Measurements from ENCODE around the gene ASCL4. TPM values are rescaled to one million over a fixed set of nuclear protein-coding genes. Genes with fewer than 3 reads are reported as not detected.

Gene ASCL4
- total RNA-seq, 4 donors from 2014 or later = 0.21 to 0.42 TPM; not detected in 2

DNA sequence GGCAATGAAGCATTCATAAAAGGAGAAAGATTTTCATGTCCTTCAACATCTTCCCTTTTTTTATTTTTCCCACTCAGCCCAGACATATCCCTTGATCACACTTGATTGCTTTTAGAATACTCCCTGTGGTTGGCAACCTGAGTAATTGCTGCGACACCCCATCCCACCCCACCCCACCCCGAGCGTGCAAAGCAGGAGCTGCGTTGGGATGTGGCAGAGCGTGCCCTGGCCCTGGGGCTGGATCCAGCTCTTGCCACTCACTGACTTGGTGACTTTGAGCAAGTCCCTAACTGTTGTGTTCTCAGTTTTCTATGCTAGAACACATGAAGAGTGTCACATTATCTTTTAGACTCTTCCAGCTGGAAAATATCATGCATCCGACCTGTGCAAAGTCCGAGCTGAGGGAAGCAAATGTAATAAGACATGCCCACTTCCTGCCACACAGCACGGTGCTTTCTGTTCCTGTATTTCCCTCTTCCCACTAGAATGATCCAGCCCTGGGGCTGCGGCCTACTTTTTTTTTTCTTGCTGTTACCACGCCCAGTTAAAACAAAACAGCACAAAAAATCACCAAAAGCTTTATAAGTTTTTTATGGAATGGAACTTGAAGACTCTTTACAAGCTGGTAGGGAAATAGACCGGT is 4.0 kb downstream of the ASCL4 start:
- peaks cover 23% of the 10 kb centered on the region for H3K4me1 ChIP-seq
- H3K27ac ChIP-seq = no peak overlapping the region
- no peak for TF ChIP-seq POLR2AphosphoS5 (IDR thresholded peaks at IDR 0.05)
- TF ChIP-seq POLR2A (IDR thresholded peaks at IDR 0.05) = no peak
- TF ChIP-seq EP300 (IDR thresholded peaks at IDR 0.05) = no peak
- TF ChIP-seq, protein P1, sequence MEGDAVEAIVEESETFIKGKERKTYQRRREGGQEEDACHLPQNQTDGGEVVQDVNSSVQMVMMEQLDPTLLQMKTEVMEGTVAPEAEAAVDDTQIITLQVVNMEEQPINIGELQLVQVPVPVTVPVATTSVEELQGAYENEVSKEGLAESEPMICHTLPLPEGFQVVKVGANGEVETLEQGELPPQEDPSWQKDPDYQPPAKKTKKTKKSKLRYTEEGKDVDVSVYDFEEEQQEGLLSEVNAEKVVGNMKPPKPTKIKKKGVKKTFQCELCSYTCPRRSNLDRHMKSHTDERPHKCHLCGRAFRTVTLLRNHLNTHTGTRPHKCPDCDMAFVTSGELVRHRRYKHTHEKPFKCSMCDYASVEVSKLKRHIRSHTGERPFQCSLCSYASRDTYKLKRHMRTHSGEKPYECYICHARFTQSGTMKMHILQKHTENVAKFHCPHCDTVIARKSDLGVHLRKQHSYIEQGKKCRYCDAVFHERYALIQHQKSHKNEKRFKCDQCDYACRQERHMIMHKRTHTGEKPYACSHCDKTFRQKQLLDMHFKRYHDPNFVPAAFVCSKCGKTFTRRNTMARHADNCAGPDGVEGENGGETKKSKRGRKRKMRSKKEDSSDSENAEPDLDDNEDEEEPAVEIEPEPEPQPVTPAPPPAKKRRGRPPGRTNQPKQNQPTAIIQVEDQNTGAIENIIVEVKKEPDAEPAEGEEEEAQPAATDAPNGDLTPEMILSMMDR (IDR thresholded peaks at IDR 0.05) = no peak
- no peak for DNase-seq (ENCODE audit: low spot score in 2 of 2)
- no peak overlapping the region for H3K4me3 ChIP-seq
- no peaks in the 10 kb centered on the region for H3K36me3 ChIP-seq
- H3K27me3 ChIP-seq = peaks cover 41% of the 10 kb centered on the region
- no peaks in the 10 kb centered on the region for H3K9me3 ChIP-seq
- 34% methylated on average over 11 of the region's 11 CpGs for WGBS

DNA sequence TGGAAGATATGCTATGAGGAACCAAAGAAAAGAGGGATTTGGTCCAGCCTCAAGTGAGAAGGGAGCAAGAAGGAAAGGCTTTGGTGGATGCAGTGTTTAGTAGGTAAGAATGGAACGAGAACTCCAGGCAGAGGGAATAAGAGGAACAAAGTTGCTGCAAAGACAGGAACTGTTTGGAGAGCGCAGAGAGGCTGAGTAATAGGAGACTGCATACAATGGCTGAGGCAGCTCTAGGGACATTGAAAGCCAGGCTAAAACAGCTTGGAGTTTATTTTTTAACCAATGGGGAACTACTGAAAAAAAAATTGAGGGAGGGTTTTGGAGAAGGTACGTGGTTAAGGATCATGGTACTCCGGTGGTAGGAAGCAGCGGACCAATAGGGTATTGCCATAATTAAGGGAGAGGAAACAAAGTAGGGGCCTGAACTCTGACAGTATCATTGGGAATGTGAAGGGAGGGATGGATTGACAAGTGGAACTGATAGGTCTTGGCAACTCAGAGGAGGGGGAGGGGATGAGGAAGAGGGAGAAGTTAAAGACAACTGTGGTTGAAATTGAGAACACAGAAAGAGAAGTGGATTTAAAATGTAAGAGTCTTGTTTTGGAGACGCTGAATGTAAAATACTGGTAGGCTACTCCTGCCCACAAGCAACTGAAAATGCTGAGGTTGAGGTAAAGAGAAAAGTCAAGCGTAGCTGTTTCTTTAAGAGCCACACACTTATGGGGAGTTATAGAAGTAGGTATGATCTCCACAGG is 4.8 kb downstream of the ASCL4 start:
- Histone ChIP-seq H3K4me3 (no peak overlapping the region), H3K36me3 (no peaks in the 10 kb centered on the region), H3K4me1 (peaks cover 23% of the 10 kb centered on the region), H3K9me3 (no peaks in the 10 kb centered on the region), H3K27me3 (peaks cover 33% of the 10 kb centered on the region), H3K27ac (no peak overlapping the region)
- WGBS = 73% methylated on average over 7 of the region's 7 CpGs
- TF ChIP-seq POLR2AphosphoS5 (IDR thresholded peaks at IDR 0.05) = no peak
- no peak for TF ChIP-seq EP300 (IDR thresholded peaks at IDR 0.05)
- TF ChIP-seq POLR2A (IDR thresholded peaks at IDR 0.05) = no peak
- TF ChIP-seq, protein P1 (IDR thresholded peaks at IDR 0.05) = no peak
- DNase-seq (ENCODE audit: low spot score in 2 of 2) = no peak

DNA sequence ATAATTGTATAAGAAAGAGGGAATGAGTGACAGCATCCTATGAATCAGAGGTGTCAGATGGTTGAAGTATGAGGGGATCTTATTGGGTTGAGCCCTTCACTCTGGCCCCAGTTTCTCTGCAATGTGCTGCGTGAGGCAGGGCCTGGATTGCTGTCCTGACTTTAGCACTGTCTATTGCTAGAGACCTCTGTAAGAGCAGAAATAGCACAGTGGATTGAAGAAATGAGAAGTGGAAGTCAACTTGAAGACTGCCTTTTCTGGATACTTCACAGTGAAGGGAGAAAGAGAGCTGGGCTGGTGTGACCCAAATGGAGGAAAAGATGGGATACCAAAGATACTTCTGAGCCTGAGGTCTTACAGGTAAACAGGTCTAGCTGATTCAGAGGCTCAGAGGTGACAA is 5.8 kb downstream of the ASCL4 start:
- Histone ChIP-seq H3K27me3 (peaks cover 23% of the 10 kb centered on the region), H3K36me3 (no peaks in the 10 kb centered on the region), H3K4me1 (peaks cover 14% of the 10 kb centered on the region), H3K9me3 (no peaks in the 10 kb centered on the region), H3K27ac (no peak overlapping the region), H3K4me3 (no peak overlapping the region)
- 4% methylated on average over 1 of the region's 1 CpG for WGBS
- DNase-seq (ENCODE audit: low spot score in 2 of 2) = no peak
- TF ChIP-seq POLR2A (IDR thresholded peaks at IDR 0.05) (no peak), EP300 (IDR thresholded peaks at IDR 0.05) (no peak), POLR2AphosphoS5 (IDR thresholded peaks at IDR 0.05) (no peak)
- TF ChIP-seq, protein P1 (IDR thresholded peaks at IDR 0.05) = no peak

DNA sequence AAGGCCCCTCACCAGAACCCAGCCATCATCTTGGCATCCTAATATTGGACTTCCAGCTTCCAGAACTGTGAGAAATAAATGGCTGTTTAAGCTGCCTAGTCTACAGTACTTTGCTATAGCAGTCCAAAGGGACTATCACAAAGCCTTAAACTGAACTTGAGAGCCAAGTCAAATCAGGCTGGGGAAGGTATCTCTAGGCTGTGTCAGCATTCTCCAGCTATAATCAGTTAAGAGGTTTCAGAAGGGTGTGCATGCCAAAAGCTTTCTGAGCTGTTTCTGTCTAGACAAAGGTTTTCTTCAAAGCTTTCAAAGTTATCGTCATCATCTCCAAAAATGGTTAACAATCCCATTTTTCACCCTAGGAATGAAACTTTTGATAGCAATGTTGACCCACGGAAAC is 7.6 kb downstream of the ASCL4 start:
- Histone ChIP-seq H3K4me3 (no peak overlapping the region), H3K4me1 (peaks cover 8% of the 10 kb centered on the region), H3K9me3 (no peaks in the 10 kb centered on the region), H3K36me3 (no peaks in the 10 kb centered on the region), H3K27me3 (peaks cover 7% of the 10 kb centered on the region), H3K27ac (no peak overlapping the region)
- no peak for DNase-seq (ENCODE audit: low spot score in 2 of 2)
- WGBS = 33% methylated on average over 2 of the region's 2 CpGs
- TF ChIP-seq POLR2AphosphoS5 (IDR thresholded peaks at IDR 0.05) (no peak), POLR2A (IDR thresholded peaks at IDR 0.05) (no peak), EP300 (IDR thresholded peaks at IDR 0.05) (no peak)
- TF ChIP-seq, protein P1 (IDR thresholded peaks at IDR 0.05) = no peak
